ENCODE measurements around the gene SPTBN1.

Gene SPTBN1

GRCh38 chr2:54432251-54433015, 23.7 kb upstream of the SPTBN1 start:
- no peak for ATAC-seq (ENCODE audit: insufficient read depth, low read depth)
- no peak overlapping the region for H3K4me2 ChIP-seq (ENCODE audit: insufficient read depth, low read length)
- H2AFZ ChIP-seq (ENCODE audit: low read depth, low read length), result no peak overlapping the region
- no peak for TF ChIP-seq CTCF (IDR thresholded peaks at IDR 0.05; ENCODE audit: borderline replicate concordance, extremely low read depth, low read length, poor library complexity, severe bottlenecking)
- TF ChIP-seq EZH2 (IDR thresholded peaks at IDR 0.05; ENCODE audit: borderline replicate concordance, low read depth, low read length, severe bottlenecking), result no peak
- DNase-seq, result no peak
- H3K9me3 ChIP-seq (ENCODE audit: insufficient read depth, low read length, severe bottlenecking), result no peaks in the 10 kb centered on the region
- H3K79me2 ChIP-seq (ENCODE audit: insufficient read depth, low read length), result no peaks in the 10 kb centered on the region
- H3K27me3 ChIP-seq (ENCODE audit: insufficient read depth, low read length, poor library complexity), result no peaks in the 10 kb centered on the region
- H3K4me1 ChIP-seq (ENCODE audit: insufficient read depth, low read length), result no peaks in the 10 kb centered on the region
- H3K27ac ChIP-seq (ENCODE audit: low read length), result no peak overlapping the region
- no peaks in the 10 kb centered on the region for H4K20me1 ChIP-seq (ENCODE audit: insufficient read depth, low read length)
- H3K36me3 ChIP-seq (ENCODE audit: insufficient read depth, low read length), result no peaks in the 10 kb centered on the region
- no peak overlapping the region for H3K4me3 ChIP-seq (ENCODE audit: low read depth in 1 of 2, low read length in 2 of 2)
- H3K9ac ChIP-seq (ENCODE audit: low read depth, low read length), result no peak overlapping the region

- no peaks in the 10 kb centered on the region for H4K20me1 ChIP-seq (ENCODE audit: insufficient read depth, low read length)
- no peaks in the 10 kb centered on the region for H3K9me3 ChIP-seq (ENCODE audit: insufficient read depth, low read length, severe bottlenecking)
- H3K36me3 ChIP-seq (ENCODE audit: insufficient read depth, low read length), result no peaks in the 10 kb centered on the region
- ATAC-seq (ENCODE audit: insufficient read depth, low read depth) (no peak), DNase-seq (no peak)
- TF ChIP-seq EZH2 (IDR thresholded peaks at IDR 0.05; ENCODE audit: borderline replicate concordance, low read depth, low read length, severe bottlenecking) (no peak), CTCF (IDR thresholded peaks at IDR 0.05; ENCODE audit: borderline replicate concordance, extremely low read depth, low read length, poor library complexity, severe bottlenecking) (no peak)
- no peak overlapping the region for H3K9ac ChIP-seq (ENCODE audit: low read depth, low read length)
- H3K79me2 ChIP-seq (ENCODE audit: insufficient read depth, low read length), result no peaks in the 10 kb centered on the region
- H3K27me3 ChIP-seq (ENCODE audit: insufficient read depth, low read length, poor library complexity), result no peaks in the 10 kb centered on the region
- H3K4me1 ChIP-seq (ENCODE audit: insufficient read depth, low read length), result no peaks in the 10 kb centered on the region
- H2AFZ ChIP-seq (ENCODE audit: low read depth, low read length), result no peak overlapping the region
- H3K27ac ChIP-seq (ENCODE audit: low read length), result no peak overlapping the region
- H3K4me2 ChIP-seq (ENCODE audit: insufficient read depth, low read length), result no peak overlapping the region
- no peak overlapping the region for H3K4me3 ChIP-seq (ENCODE audit: low read depth in 1 of 2, low read length in 2 of 2)
Measured at GRCh38 chr2:54434229-54434628, 21.9 kb upstream of the SPTBN1 start.

- Histone ChIP-seq H3K4me2 (ENCODE audit: insufficient read depth, low read length) (no peak overlapping the region), H3K79me2 (ENCODE audit: insufficient read depth, low read length) (no peaks in the 10 kb centered on the region), H4K20me1 (ENCODE audit: insufficient read depth, low read length) (no peaks in the 10 kb centered on the region), H3K4me3 (ENCODE audit: low read depth in 1 of 2, low read length in 2 of 2) (no peak overlapping the region), H3K9me3 (ENCODE audit: insufficient read depth, low read length, severe bottlenecking) (no peaks in the 10 kb centered on the region), H2AFZ (ENCODE audit: low read depth, low read length) (no peak overlapping the region), H3K27ac (ENCODE audit: low read length) (no peak overlapping the region), H3K4me1 (ENCODE audit: insufficient read depth, low read length) (no peaks in the 10 kb centered on the region), H3K9ac (ENCODE audit: low read depth, low read length) (no peak overlapping the region), H3K27me3 (ENCODE audit: insufficient read depth, low read length, poor library complexity) (no peaks in the 10 kb centered on the region), H3K36me3 (ENCODE audit: insufficient read depth, low read length) (no peaks in the 10 kb centered on the region)
- ATAC-seq (ENCODE audit: insufficient read depth, low read depth) (no peak), DNase-seq (no peak)
- TF ChIP-seq CTCF (IDR thresholded peaks at IDR 0.05; ENCODE audit: borderline replicate concordance, extremely low read depth, low read length, poor library complexity, severe bottlenecking), result no peak
- TF ChIP-seq EZH2 (IDR thresholded peaks at IDR 0.05; ENCODE audit: borderline replicate concordance, low read depth, low read length, severe bottlenecking), result no peak
Measured at GRCh38 chr2:54434711-54435110, 21.4 kb upstream of the SPTBN1 start.

Data from DND-41 (cell line).